Neural progenitor cell (in vitro differentiated cells): ENCODE data around the gene RSL1D1. TPM values are rescaled to one million over a fixed set of nuclear protein-coding genes. Genes with fewer than 3 reads are reported as not detected.

ENCODE experiments used
- DNase-seq: peaks from one replicate; pipeline ENCODE4 v3.0.0-alpha.2; 2016; ENCODE audit warnings: low spot score
- H2AFZ ChIP-seq: fragments of 200-600 bp; sonication (generic); replicated peaks from 2 replicates; pipeline ENCODE4 v1.6.1; 2016; ENCODE audit warnings: antibody characterized with exemption
- H3F3A ChIP-seq: fragments of 200-600 bp; sonication (generic); 2 replicates; pipeline ENCODE4 v1.6.1; 2016; ENCODE audit warnings: antibody characterized with exemption, low read depth
- H3K27ac ChIP-seq: fragments of 200-600 bp; sonication (generic); 2 replicates; pipeline ENCODE4 v1.5.1; 2016; ENCODE audit warnings: mild to moderate bottlenecking
- H3K27me3 ChIP-seq: fragments of 200-600 bp; sonication (generic); 2 replicates; pipeline ENCODE4 v1.6.1; 2016; ENCODE audit warnings: mild to moderate bottlenecking, moderate library complexity
- H3K36me3 ChIP-seq: fragments of 200-600 bp; sonication (generic); 2 replicates; pipeline ENCODE4 v1.5.1; 2016
- H3K4me1 ChIP-seq: fragments of 200-600 bp; sonication (generic); 2 replicates; pipeline ENCODE4 v1.6.1; 2016; ENCODE audit warnings: mixed run types
- H3K4me2 ChIP-seq: fragments of 200-600 bp; sonication (generic); 2 replicates; pipeline ENCODE4 v1.6.1; 2016
- H3K4me3 ChIP-seq: fragments of 200-600 bp; sonication (generic); 2 replicates; pipeline ENCODE4 v1.5.1; 2016
- H3K79me2 ChIP-seq: fragments of 200-600 bp; sonication (generic); 2 replicates; pipeline ENCODE4 v1.6.1; 2016; ENCODE audit warnings: low read depth
- H3K9ac ChIP-seq: fragments of 200-600 bp; sonication (generic); 2 replicates; pipeline ENCODE4 v1.6.1; 2016
- H3K9me3 ChIP-seq: fragments of 200-600 bp; sonication (generic); 2 replicates; pipeline ENCODE4 v1.5.1; 2016; ENCODE audit warnings: low read depth
- H4K20me1 ChIP-seq: fragments of 200-600 bp; sonication (generic); 2 replicates; pipeline ENCODE4 v1.6.1; 2016; ENCODE audit warnings: low read depth
- H3K27ac Mint-ChIP-seq: 3 replicates; pipeline ENCODE4 v1.8.0; 2021; ENCODE audit warnings: mixed read lengths
- H3K27me3 Mint-ChIP-seq: 2 replicates; pipeline ENCODE4 v1.8.0; 2022; ENCODE audit warnings: low read depth, mild to moderate bottlenecking, inconsistent platforms, moderate library complexity, mixed read lengths; ENCODE audit not compliant: insufficient read depth
- H3K36me3 Mint-ChIP-seq: 3 replicates; pipeline ENCODE4 v1.8.0; 2021; ENCODE audit warnings: mixed read lengths
- H3K4me1 Mint-ChIP-seq: 3 replicates; pipeline ENCODE4 v1.8.0; 2021; ENCODE audit warnings: mixed read lengths
- H3K4me3 Mint-ChIP-seq: 3 replicates; pipeline ENCODE4 v1.8.0; 2021; ENCODE audit warnings: mild to moderate bottlenecking, moderate library complexity, mixed read lengths
- H3K9me3 Mint-ChIP-seq: 3 replicates; pipeline ENCODE4 v1.8.0; 2020; ENCODE audit warnings: mixed read lengths
- CTCF ChIP-seq: fragments of 200-600 bp; sonication (generic); IDR thresholded peaks from 2 replicates; pipeline ENCODE4 v1.5.1; 2017; ENCODE audit warnings: antibody characterized with exemption, mild to moderate bottlenecking
- EZH2 ChIP-seq: fragments of 200-600 bp; sonication (generic); IDR thresholded peaks from 2 replicates; pipeline ENCODE4 v1.6.1; 2017; ENCODE audit warnings: antibody characterized with exemption, mild to moderate bottlenecking, moderate library complexity
- EZH2phosphoT487 ChIP-seq: fragments of 200-600 bp; sonication (generic); IDR thresholded peaks from 2 replicates; pipeline ENCODE4 v1.6.1; 2017; ENCODE audit warnings: antibody characterized with exemption
- total RNA-seq: library from RNA; depleted of rRNA; stranded (reverse); fragments of >200 nt; gene quantifications from 2 replicates; pipeline ENCODE4 v1.2.3, GENCODE V29; 2015; ENCODE audit warnings: low replicate concordance

RSL1D1 gene
- total RNA-seq, 1 donor from 2014 or later, result 384 TPM

- H3K36me3 Mint-ChIP-seq, result peaks cover 4% of the 10 kb centered on the region
- H3K4me1 ChIP-seq, result no peaks in the 10 kb centered on the region
- TF ChIP-seq EZH2phosphoT487 (no peak), EZH2 (no peak), CTCF (no peak)
- no peaks in the 10 kb centered on the region for H3K9me3 Mint-ChIP-seq
- no peaks in the 10 kb centered on the region for H3K27me3 ChIP-seq
- peaks cover 10% of the 10 kb centered on the region for H3K4me1 Mint-ChIP-seq
- no peak overlapping the region for H3K4me3 Mint-ChIP-seq
- no peak for DNase-seq
- H3K36me3 ChIP-seq, result no peaks in the 10 kb centered on the region
- no peak overlapping the region for H3K9ac ChIP-seq
- H3K27me3 Mint-ChIP-seq, result no peaks in the 10 kb centered on the region
- peaks cover 96% of the 10 kb centered on the region for H3K79me2 ChIP-seq
- H3F3A ChIP-seq, result no peaks in the 10 kb centered on the region
- no peak overlapping the region for H3K4me2 ChIP-seq
- no peak overlapping the region for H3K27ac Mint-ChIP-seq
- H3K27ac ChIP-seq, result no peak overlapping the region
- H3K4me3 ChIP-seq, result no peak overlapping the region
- H4K20me1 ChIP-seq, result peaks cover 58% of the 10 kb centered on the region
- H2AFZ ChIP-seq, result no peak overlapping the region
- H3K9me3 ChIP-seq, result no peaks in the 10 kb centered on the region
Measured at GRCh38 chr16:11784038-11784369, 67.3 kb downstream of the RSL1D1 start.

Other genes starting within 250 kb of the RSL1D1 start
- gene SNN, start 183.1 kb downstream of the RSL1D1 start, total RNA-seq, result 48.7 and 84.2 TPM in 2 replicates
- 7.4 and 11.4 TPM in 2 replicates for gene TXNDC11, start 108.7 kb downstream of the RSL1D1 start, total RNA-seq
- 33.8 and 82.6 TPM in 2 replicates for gene ZC3H7A, start 54.3 kb downstream of the RSL1D1 start, total RNA-seq
- 74.1 and 94.3 TPM in 2 replicates for gene GSPT1, start 64.4 kb upstream of the RSL1D1 start, total RNA-seq
- 7.3 TPM in 2 replicates for gene NPIPB2, start 90.5 kb upstream of the RSL1D1 start, total RNA-seq
- not detected in 2 replicates for gene TNFRSF17, start 113.7 kb upstream of the RSL1D1 start, total RNA-seq
- gene SNX29, start 125.2 kb upstream of the RSL1D1 start, total RNA-seq, result 6.3 and 7.2 TPM in 2 replicates